ENCODE measurements around the gene OR5M3. TPM values are rescaled to one million over a fixed set of nuclear protein-coding genes. Genes with fewer than 3 reads are reported as not detected.

Gene OR5M3
- total RNA-seq: not detected in 2 replicates
- not detected for total RNA-seq (2013)
- not detected in 2 replicates for polyA plus RNA-seq
- not detected in 2 replicates for polyA minus RNA-seq

GRCh38 chr11:56473252-56473651 is at the start of gene OR5M3:
OR5M3 (minus strand) TSS chr11:56473352; CDS start chr11:56470497, 2,855 bp downstream.
- Mint-ChIP-seq H3K4me3 (no peak within 1 kb of the TSS), H3K4me1 (no peaks in the 10 kb centered on the region), H3K27me3 (no peaks in the 10 kb centered on the region), H3K27ac (no peak within 1 kb of the TSS), H3K9me3 (ENCODE audit: insufficient read depth) (peaks cover 2% of the 10 kb centered on the region)
- H3K9me3 ChIP-seq (ENCODE audit: control extremely low read depth in 1 of 3, control insufficient read depth in 2 of 3, insufficient read depth in 1 of 3, low read length in 2 of 3): no peaks in the 10 kb centered on the region
- no peak within 1 kb of the TSS for H2AFZ ChIP-seq (ENCODE audit: insufficient read depth, low read depth, low read length, poor library complexity, severe bottlenecking)
- H3K4me1 ChIP-seq (ENCODE audit: control insufficient read depth in 2 of 2, insufficient read depth in 2 of 2, low read length in 2 of 2): no peaks in the 10 kb centered on the region
- no peak for DNase-seq
- ChIA-PET POLR2A (no interaction called here), CTCF (no interaction called here)
- H3K36me3 ChIP-seq (replicated peaks in 1 of 2; ENCODE audit: control extremely low read depth in 1 of 2, control insufficient read depth in 1 of 2, extremely low read depth in 1 of 2, insufficient read depth in 2 of 2, low read length in 1 of 2): no peaks in the 10 kb centered on the region
- no peak for ATAC-seq (ENCODE audit: low read depth)
- no peak within 1 kb of the TSS for H3K27ac ChIP-seq (ENCODE audit: low read length in 2 of 2)
- H3K79me2 ChIP-seq (ENCODE audit: control insufficient read depth, insufficient read depth, low read length): no peaks in the 10 kb centered on the region
- intact Hi-C loops (cut with micrococcal nuclease): no loop called here
- no peaks in the 10 kb centered on the region for H3K27me3 ChIP-seq (replicated peaks in 1 of 4; ENCODE audit: control extremely low read depth in 1 of 4, control insufficient read depth in 3 of 4, insufficient read depth in 4 of 4, low read length in 3 of 4)
- H4K20me1 ChIP-seq (ENCODE audit: control insufficient read depth, insufficient read depth, low read length, poor library complexity, severe bottlenecking): no peaks in the 10 kb centered on the region
- H3K4me3 ChIP-seq (ENCODE audit: control extremely low read depth in 1 of 5, extremely low read depth in 1 of 5, insufficient read depth in 1 of 5, low read depth in 2 of 5, low read length in 4 of 5): no peak within 1 kb of the TSS
- H3K4me2 ChIP-seq (replicated peaks; ENCODE audit: low read depth, low read length, poor library complexity, severe bottlenecking): no peak within 1 kb of the TSS
- no peak within 1 kb of the TSS for H3K9ac ChIP-seq (ENCODE audit: low read length)
- WGBS (ENCODE audit: insufficient coverage): 100% methylated on average over 1 of the region's 6 CpGs
- TF ChIP-seq EZH2 (IDR thresholded peaks at IDR 0.05; ENCODE audit: borderline replicate concordance, insufficient read depth, low read depth, low read length, poor library complexity, severe bottlenecking): no peak
- no peak for TF ChIP-seq CTCF (IDR thresholded peaks at IDR 0.05)

GRCh38 chr11:56522008-56522407 is 48.9 kb upstream of the OR5M3 start:
- Mint-ChIP-seq H3K4me1 (no peaks in the 10 kb centered on the region), H3K9me3 (ENCODE audit: insufficient read depth) (peaks cover 4% of the 10 kb centered on the region), H3K27ac (no peak overlapping the region), H3K4me3 (no peak overlapping the region), H3K27me3 (no peaks in the 10 kb centered on the region)
- TF ChIP-seq EZH2 (IDR thresholded peaks at IDR 0.05; ENCODE audit: borderline replicate concordance, insufficient read depth, low read depth, low read length, poor library complexity, severe bottlenecking) (no peak), CTCF (IDR thresholded peaks at IDR 0.05) (no peak)
- Histone ChIP-seq H3K4me1 (ENCODE audit: control insufficient read depth in 2 of 2, insufficient read depth in 2 of 2, low read length in 2 of 2) (no peaks in the 10 kb centered on the region), H3K27ac (ENCODE audit: low read length in 2 of 2) (no peak overlapping the region), H3K79me2 (ENCODE audit: control insufficient read depth, insufficient read depth, low read length) (no peaks in the 10 kb centered on the region), H2AFZ (ENCODE audit: insufficient read depth, low read depth, low read length, poor library complexity, severe bottlenecking) (no peak overlapping the region), H3K9ac (ENCODE audit: low read length) (no peak overlapping the region), H3K9me3 (ENCODE audit: control extremely low read depth in 1 of 3, control insufficient read depth in 2 of 3, insufficient read depth in 1 of 3, low read length in 2 of 3) (peaks cover 0 to 1% (median 0%) of the 10 kb centered on the region in 3 donors), H3K4me2 (replicated peaks; ENCODE audit: low read depth, low read length, poor library complexity, severe bottlenecking) (no peak overlapping the region), H3K36me3 (replicated peaks in 1 of 2; ENCODE audit: control extremely low read depth in 1 of 2, control insufficient read depth in 1 of 2, extremely low read depth in 1 of 2, insufficient read depth in 2 of 2, low read length in 1 of 2) (no peaks in the 10 kb centered on the region), H3K27me3 (replicated peaks in 1 of 4; ENCODE audit: control extremely low read depth in 1 of 4, control insufficient read depth in 3 of 4, insufficient read depth in 4 of 4, low read length in 3 of 4) (no peaks in the 10 kb centered on the region), H3K4me3 (ENCODE audit: control extremely low read depth in 1 of 5, extremely low read depth in 1 of 5, insufficient read depth in 1 of 5, low read depth in 2 of 5, low read length in 4 of 5) (no peak overlapping the region), H4K20me1 (ENCODE audit: control insufficient read depth, insufficient read depth, low read length, poor library complexity, severe bottlenecking) (no peaks in the 10 kb centered on the region)
- 56% methylated on average over 2 of the region's 5 CpGs for WGBS (ENCODE audit: insufficient coverage)
- ChIA-PET CTCF (no interaction called here), POLR2A (no interaction called here)
- intact Hi-C loops (cut with micrococcal nuclease): no loop called here
- DNase-seq (no peak), ATAC-seq (ENCODE audit: low read depth) (no peak)
